ENCODE results near the gene MED17.

Gene MED17

GRCh38 chr11:93761910-93762309, 22.2 kb upstream of the MED17 start:
- DNase-seq (ENCODE audit: insufficient read length, low spot score) (no peak), FAIRE-seq (no peak)
- TF ChIP-seq CTCF (IDR thresholded peaks at IDR 0.05; ENCODE audit: insufficient read depth, missing control alignments) = no peak

DNA sequence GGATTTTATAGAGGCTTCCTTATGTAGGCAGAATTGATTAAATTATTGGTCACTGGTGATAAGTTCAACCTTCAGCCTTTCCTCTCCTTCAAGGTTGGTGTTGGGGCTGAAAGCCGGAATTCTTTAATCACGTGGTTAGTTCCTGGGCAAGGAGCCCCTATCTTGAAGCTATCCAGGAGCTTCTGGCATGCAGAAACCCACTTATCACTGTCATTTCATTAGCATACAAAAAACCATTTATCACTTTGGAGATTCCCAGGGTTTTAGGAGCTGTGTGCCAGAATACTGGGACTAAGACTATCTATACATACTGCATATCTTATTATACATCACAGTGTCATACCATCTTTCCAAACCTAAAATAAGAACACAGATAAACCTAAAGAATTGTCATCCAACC, 18.5 kb upstream of the MED17 start:
- no peak for TF ChIP-seq CTCF (IDR thresholded peaks at IDR 0.05; ENCODE audit: insufficient read depth, missing control alignments)
- no peak for FAIRE-seq

GRCh38 chr11:93766504-93766903, 17.6 kb upstream of the MED17 start:
- no peak for DNase-seq (ENCODE audit: insufficient read length, low spot score)
- no peak for FAIRE-seq
- TF ChIP-seq CTCF (IDR thresholded peaks at IDR 0.05; ENCODE audit: insufficient read depth, missing control alignments) = no peak

More for the DNA sequence above, 18.5 kb upstream of the MED17 start:
- no peak for DNase-seq (ENCODE audit: insufficient read length, low spot score)

- no peak for TF ChIP-seq CTCF (IDR thresholded peaks at IDR 0.05; ENCODE audit: insufficient read depth, missing control alignments)
- FAIRE-seq = no peak
- DNase-seq (ENCODE audit: insufficient read length, low spot score) = no peak
Observed at GRCh38 chr11:93767018-93767417, 17.1 kb upstream of the MED17 start.

GRCh38 chr11:93770160-93770559, 13.9 kb upstream of the MED17 start:
- no peak for TF ChIP-seq CTCF (IDR thresholded peaks at IDR 0.05; ENCODE audit: insufficient read depth, missing control alignments)
- FAIRE-seq = no peak

GRCh38 chr11:93772123-93772522, 12.0 kb upstream of the MED17 start:
- FAIRE-seq (no peak), DNase-seq (ENCODE audit: insufficient read length, low spot score) (no peak)
- TF ChIP-seq CTCF (IDR thresholded peaks at IDR 0.05; ENCODE audit: insufficient read depth, missing control alignments) = no peak

More at GRCh38 chr11:93770160-93770559, 13.9 kb upstream of the MED17 start:
- no peak for DNase-seq (ENCODE audit: insufficient read length, low spot score)

GRCh38 chr11:93773045-93773477, 11.0 kb upstream of the MED17 start:
- FAIRE-seq = no peak
- DNase-seq (ENCODE audit: insufficient read length, low spot score) = no peak
- TF ChIP-seq CTCF (IDR thresholded peaks at IDR 0.05; ENCODE audit: insufficient read depth, missing control alignments) = no peak
